ENCODE measurements around the gene ATP9A.

DNA sequence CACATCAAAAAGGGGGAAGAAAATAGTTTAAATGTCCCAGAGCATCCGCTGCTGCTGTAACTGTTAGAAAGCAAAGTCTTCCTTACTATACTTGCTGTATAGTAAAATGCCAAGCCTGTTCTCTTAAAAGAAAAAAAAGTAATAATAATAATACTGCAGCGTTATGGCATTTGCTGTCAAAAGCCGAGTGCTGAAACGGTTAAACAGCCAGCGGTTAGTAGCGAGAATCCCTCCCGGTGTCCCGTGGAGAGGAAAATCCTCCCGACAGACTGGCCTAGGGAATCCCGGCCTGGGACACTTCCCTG lies 206.2 kb downstream of the ATP9A start:
- TF ChIP-seq, protein P1, sequence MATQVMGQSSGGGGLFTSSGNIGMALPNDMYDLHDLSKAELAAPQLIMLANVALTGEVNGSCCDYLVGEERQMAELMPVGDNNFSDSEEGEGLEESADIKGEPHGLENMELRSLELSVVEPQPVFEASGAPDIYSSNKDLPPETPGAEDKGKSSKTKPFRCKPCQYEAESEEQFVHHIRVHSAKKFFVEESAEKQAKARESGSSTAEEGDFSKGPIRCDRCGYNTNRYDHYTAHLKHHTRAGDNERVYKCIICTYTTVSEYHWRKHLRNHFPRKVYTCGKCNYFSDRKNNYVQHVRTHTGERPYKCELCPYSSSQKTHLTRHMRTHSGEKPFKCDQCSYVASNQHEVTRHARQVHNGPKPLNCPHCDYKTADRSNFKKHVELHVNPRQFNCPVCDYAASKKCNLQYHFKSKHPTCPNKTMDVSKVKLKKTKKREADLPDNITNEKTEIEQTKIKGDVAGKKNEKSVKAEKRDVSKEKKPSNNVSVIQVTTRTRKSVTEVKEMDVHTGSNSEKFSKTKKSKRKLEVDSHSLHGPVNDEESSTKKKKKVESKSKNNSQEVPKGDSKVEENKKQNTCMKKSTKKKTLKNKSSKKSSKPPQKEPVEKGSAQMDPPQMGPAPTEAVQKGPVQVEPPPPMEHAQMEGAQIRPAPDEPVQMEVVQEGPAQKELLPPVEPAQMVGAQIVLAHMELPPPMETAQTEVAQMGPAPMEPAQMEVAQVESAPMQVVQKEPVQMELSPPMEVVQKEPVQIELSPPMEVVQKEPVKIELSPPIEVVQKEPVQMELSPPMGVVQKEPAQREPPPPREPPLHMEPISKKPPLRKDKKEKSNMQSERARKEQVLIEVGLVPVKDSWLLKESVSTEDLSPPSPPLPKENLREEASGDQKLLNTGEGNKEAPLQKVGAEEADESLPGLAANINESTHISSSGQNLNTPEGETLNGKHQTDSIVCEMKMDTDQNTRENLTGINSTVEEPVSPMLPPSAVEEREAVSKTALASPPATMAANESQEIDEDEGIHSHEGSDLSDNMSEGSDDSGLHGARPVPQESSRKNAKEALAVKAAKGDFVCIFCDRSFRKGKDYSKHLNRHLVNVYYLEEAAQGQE (IDR thresholded peaks at IDR 0.05; ENCODE audit: low read depth, low read length), result no peak
- TF ChIP-seq, protein P2, sequence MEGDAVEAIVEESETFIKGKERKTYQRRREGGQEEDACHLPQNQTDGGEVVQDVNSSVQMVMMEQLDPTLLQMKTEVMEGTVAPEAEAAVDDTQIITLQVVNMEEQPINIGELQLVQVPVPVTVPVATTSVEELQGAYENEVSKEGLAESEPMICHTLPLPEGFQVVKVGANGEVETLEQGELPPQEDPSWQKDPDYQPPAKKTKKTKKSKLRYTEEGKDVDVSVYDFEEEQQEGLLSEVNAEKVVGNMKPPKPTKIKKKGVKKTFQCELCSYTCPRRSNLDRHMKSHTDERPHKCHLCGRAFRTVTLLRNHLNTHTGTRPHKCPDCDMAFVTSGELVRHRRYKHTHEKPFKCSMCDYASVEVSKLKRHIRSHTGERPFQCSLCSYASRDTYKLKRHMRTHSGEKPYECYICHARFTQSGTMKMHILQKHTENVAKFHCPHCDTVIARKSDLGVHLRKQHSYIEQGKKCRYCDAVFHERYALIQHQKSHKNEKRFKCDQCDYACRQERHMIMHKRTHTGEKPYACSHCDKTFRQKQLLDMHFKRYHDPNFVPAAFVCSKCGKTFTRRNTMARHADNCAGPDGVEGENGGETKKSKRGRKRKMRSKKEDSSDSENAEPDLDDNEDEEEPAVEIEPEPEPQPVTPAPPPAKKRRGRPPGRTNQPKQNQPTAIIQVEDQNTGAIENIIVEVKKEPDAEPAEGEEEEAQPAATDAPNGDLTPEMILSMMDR (IDR thresholded peaks at IDR 0.05), result no peak
- no peak for TF ChIP-seq POLR2AphosphoS5 (IDR thresholded peaks at IDR 0.05; ENCODE audit: low read depth, low read length)
- TF ChIP-seq FOXM1 (IDR thresholded peaks at IDR 0.05; ENCODE audit: low read depth), result no peak
- no peak for TF ChIP-seq TEAD4 (IDR thresholded peaks at IDR 0.05; ENCODE audit: borderline replicate concordance, insufficient read depth)
- TF ChIP-seq CHD2 (IDR thresholded peaks at IDR 0.05; ENCODE audit: low read length, partially characterized antibody), result no peak
- TF ChIP-seq, protein P3, sequence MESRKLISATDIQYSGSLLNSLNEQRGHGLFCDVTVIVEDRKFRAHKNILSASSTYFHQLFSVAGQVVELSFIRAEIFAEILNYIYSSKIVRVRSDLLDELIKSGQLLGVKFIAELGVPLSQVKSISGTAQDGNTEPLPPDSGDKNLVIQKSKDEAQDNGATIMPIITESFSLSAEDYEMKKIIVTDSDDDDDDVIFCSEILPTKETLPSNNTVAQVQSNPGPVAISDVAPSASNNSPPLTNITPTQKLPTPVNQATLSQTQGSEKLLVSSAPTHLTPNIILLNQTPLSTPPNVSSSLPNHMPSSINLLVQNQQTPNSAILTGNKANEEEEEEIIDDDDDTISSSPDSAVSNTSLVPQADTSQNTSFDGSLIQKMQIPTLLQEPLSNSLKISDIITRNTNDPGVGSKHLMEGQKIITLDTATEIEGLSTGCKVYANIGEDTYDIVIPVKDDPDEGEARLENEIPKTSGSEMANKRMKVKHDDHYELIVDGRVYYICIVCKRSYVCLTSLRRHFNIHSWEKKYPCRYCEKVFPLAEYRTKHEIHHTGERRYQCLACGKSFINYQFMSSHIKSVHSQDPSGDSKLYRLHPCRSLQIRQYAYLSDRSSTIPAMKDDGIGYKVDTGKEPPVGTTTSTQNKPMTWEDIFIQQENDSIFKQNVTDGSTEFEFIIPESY (IDR thresholded peaks at IDR 0.05; ENCODE audit: borderline replicate concordance, low read depth), result no peak
- no peak for TF ChIP-seq RCOR1 (IDR thresholded peaks at IDR 0.05; ENCODE audit: low read length)
- TF ChIP-seq EP300 (IDR thresholded peaks at IDR 0.05; ENCODE audit: borderline replicate concordance in 1 of 2, low read depth in 1 of 2, low read length in 1 of 2), result no peak
- TF ChIP-seq RFX5 (IDR thresholded peaks at IDR 0.05; ENCODE audit: low read length), result no peak
- TF ChIP-seq JUND (IDR thresholded peaks at IDR 0.05), result no peak
- TF ChIP-seq GABPA (IDR thresholded peaks at IDR 0.05; ENCODE audit: low read depth), result no peak
